ENCODE results near the gene NTF3.

NTF3 gene

DNA sequence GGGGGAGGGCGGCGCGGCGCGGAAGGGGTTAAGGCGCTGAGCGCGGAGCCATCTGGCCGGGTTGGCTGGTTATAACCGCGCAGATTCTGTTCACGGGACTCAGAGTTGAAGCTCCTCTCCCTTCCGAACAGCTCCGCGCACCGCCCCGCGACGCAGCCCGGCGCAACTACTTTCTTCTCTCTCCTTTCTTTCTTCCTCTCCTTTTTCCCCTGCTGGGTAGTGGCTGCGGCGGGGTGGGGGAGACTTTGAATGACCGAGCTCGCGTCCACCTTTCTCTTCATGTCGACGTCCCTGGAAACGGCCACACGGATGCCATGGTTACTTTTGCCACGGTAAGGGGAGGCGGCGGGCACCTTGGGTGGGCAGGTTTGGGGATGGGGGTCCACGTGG lies at the start of gene NTF3:
Gene NTF3 (plus strand): TSS at position 98 of the 390 bp plus-strand sequence. CDS start 217 bp downstream, at position 315.
- peaks cover 47% of the 10 kb centered on the region for H3K27me3 Mint-ChIP-seq
- H3K36me3 Mint-ChIP-seq (ENCODE audit: low read depth): no peaks in the 10 kb centered on the region
- H3K9me3 Mint-ChIP-seq: no peaks in the 10 kb centered on the region
- no peak for DNase-seq
- no peak within 1 kb of the TSS for H3K27ac Mint-ChIP-seq
- ATAC-seq: no peak
- peaks cover 11% of the 10 kb centered on the region for H3K4me1 Mint-ChIP-seq
- peak within 1 kb of the TSS; percentile 45 for H3K4me3 Mint-ChIP-seq

GRCh38 chr12:5384015-5384414 lies 47.9 kb upstream of the NTF3 start:
- no peak overlapping the region for H3K27ac Mint-ChIP-seq
- DNase-seq: no peak
- no peak for ATAC-seq

DNA sequence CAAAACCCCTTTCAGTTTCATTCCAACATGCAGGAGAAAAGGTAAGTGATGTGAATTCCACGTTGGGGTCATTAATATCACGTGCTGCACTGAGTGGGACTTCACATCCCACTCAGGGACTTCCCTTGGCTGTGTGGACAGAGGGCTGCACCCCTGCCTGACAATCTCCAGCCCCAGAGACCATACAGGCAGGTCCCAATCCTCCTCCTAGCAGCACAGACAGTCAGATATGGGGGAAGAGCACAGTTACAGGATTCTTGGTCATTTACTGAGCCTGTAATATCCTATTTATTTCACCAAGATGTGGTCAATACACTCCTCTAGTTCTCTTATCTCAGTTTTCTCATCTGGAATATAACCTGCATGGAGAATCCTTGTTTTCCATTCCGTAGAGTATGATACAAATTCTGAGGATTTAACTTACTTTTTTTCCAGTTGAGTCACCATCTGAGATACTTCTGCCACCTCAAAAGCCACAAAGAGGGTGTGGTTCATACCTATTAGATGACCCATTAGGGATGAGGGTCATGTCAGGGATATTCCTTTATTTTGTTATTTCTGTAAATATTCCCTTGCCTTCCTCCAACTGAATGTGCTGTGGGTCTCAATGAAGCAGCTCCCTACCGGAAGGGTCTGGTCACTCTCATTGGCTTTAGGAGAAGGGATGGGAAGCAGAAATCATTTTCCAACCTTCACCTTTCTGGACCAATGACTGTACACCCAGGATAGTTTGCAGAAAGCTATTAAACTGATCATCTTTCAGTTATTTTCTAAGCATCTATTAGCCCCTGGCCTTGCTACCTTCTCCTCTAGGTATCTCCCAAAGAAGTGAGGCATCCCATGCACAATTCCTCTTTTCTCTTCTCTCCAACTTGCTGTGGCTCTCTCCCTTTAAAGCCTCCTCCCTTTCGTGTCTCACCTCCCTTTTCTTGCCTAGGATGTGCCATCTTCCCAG lies 43.0 kb upstream of the NTF3 start:
- Mint-ChIP-seq H3K4me1 (no peaks in the 10 kb centered on the region), H3K27ac (no peak overlapping the region), H3K4me3 (no peak overlapping the region), H3K9me3 (no peaks in the 10 kb centered on the region), H3K27me3 (peaks cover 6% of the 10 kb centered on the region), H3K36me3 (ENCODE audit: low read depth) (no peaks in the 10 kb centered on the region)
- no peak for DNase-seq
- no peak for ATAC-seq

More at GRCh38 chr12:5384015-5384414, 47.9 kb upstream of the NTF3 start:
- Mint-ChIP-seq H3K36me3 (ENCODE audit: low read depth) (no peaks in the 10 kb centered on the region), H3K9me3 (no peaks in the 10 kb centered on the region), H3K4me1 (no peaks in the 10 kb centered on the region), H3K4me3 (no peak overlapping the region), H3K27me3 (no peaks in the 10 kb centered on the region)

DNA sequence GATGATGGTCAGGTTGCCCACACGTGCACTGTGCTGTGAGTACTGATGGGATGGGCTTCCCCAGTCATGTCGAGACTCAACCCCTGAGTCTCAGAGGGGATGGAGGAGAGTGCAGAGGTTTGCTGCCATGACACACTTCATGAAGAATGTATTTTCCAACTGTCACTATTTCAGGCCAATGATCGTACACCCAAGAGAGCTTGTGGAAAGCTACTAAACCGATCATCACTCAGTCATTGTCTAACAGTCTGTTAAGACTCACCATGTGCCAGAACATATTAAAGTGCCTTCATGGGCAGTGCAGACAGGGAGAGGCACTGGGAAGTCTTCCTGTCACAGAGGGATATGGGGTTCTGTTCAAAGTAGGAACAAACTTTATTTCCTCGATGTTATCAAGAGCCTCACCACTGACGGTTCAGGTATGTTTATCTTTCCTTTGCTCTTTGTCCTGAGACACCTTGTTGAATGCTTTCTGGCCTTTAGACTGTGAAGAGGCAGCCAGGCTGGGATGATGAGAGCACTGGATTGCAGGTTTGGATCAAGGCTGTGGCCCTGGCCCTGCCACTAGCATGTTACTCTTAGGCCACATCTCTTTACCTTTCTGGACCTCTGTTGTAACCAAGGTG lies 41.6 kb upstream of the NTF3 start:
- no peaks in the 10 kb centered on the region for H3K9me3 Mint-ChIP-seq
- no peaks in the 10 kb centered on the region for H3K4me1 Mint-ChIP-seq
- peaks cover 9% of the 10 kb centered on the region for H3K27me3 Mint-ChIP-seq
- no peak overlapping the region for H3K4me3 Mint-ChIP-seq
- ATAC-seq (no peak), DNase-seq (no peak)
- no peak overlapping the region for H3K27ac Mint-ChIP-seq
- H3K36me3 Mint-ChIP-seq (ENCODE audit: low read depth): no peaks in the 10 kb centered on the region

DNA sequence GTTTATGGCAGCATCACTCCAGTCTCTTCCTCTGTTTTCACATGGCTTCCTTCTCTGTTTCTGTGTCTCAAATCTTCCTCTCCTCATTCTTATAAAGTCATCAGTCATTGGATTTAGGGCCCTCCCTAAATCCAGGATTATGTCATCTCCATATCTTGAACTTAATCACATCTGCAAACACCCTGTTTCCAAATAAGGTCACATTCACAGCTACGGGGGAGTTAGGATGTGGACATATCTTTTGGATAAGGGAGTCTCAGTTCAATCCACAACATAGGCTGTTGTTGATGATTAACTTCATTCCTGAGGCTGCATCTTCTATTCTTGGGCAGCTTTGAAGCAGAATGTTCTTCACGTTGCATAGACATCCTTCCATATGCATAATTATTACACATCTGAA lies 40.3 kb upstream of the NTF3 start:
- H3K9me3 Mint-ChIP-seq: no peaks in the 10 kb centered on the region
- no peaks in the 10 kb centered on the region for H3K36me3 Mint-ChIP-seq (ENCODE audit: low read depth)
- H3K4me3 Mint-ChIP-seq: no peak overlapping the region
- H3K27ac Mint-ChIP-seq: no peak overlapping the region
- H3K27me3 Mint-ChIP-seq: peaks cover 9% of the 10 kb centered on the region
- H3K4me1 Mint-ChIP-seq: no peaks in the 10 kb centered on the region
- no peak for ATAC-seq
- no peak for DNase-seq

- no peaks in the 10 kb centered on the region for H3K36me3 Mint-ChIP-seq (ENCODE audit: low read depth)
- H3K27me3 Mint-ChIP-seq: peaks cover 9% of the 10 kb centered on the region
- ATAC-seq (no peak), DNase-seq (no peak)
- H3K9me3 Mint-ChIP-seq: no peaks in the 10 kb centered on the region
- no peak overlapping the region for H3K4me3 Mint-ChIP-seq
- H3K4me1 Mint-ChIP-seq: no peaks in the 10 kb centered on the region
- no peak overlapping the region for H3K27ac Mint-ChIP-seq
Observed at GRCh38 chr12:5392961-5393360, 38.9 kb upstream of the NTF3 start.

DNA sequence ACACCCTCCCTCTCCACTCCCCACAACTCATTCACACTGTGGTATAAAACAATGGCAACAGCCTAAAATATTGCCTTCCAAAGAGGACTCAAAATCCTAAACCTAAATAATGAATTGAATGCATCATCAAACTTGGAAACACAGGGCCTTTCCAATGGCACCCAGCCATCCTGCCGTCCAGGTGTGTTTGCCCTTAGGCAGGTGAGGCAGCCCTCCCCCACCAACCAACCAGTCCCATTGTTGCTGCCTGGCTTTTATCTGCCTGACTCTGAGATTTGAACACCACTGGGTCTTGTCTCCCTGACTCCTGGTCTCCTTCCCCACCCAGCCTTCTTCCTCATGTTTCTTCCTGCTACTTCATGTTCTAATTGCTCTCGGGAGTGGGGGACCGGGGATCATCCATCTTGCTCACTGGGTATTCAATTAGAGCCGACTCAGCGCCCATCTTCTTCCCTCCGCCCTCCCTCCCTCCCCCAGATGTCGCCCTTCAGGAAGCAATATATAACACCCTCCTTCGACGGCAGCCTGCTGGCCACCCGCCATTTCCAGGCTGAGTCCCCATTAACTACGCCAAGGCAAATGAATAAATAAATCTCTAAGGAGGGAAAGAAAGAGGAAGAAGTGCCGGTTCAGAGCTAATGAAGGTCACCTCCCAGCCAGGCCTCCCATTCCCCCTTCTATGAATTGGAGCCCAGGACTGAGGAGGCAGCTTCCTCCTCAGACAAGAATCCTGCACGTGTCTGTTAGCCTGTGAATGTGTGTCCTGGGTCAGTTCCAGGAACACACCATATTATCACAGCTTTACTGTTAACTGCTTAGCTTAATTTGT lies 36.3 kb upstream of the NTF3 start:
- Mint-ChIP-seq H3K27me3 (peaks cover 6% of the 10 kb centered on the region), H3K9me3 (no peaks in the 10 kb centered on the region), H3K27ac (no peak overlapping the region), H3K4me1 (no peaks in the 10 kb centered on the region), H3K4me3 (no peak overlapping the region), H3K36me3 (ENCODE audit: low read depth) (no peaks in the 10 kb centered on the region)
- no peak for ATAC-seq
- no peak for DNase-seq

- Mint-ChIP-seq H3K4me1 (no peaks in the 10 kb centered on the region), H3K36me3 (ENCODE audit: low read depth) (no peaks in the 10 kb centered on the region), H3K27me3 (peaks cover 6% of the 10 kb centered on the region), H3K9me3 (no peaks in the 10 kb centered on the region), H3K27ac (no peak overlapping the region), H3K4me3 (no peak overlapping the region)
- no peak for DNase-seq
- no peak for ATAC-seq
Observed at GRCh38 chr12:5396541-5396940, 35.4 kb upstream of the NTF3 start.

DNA sequence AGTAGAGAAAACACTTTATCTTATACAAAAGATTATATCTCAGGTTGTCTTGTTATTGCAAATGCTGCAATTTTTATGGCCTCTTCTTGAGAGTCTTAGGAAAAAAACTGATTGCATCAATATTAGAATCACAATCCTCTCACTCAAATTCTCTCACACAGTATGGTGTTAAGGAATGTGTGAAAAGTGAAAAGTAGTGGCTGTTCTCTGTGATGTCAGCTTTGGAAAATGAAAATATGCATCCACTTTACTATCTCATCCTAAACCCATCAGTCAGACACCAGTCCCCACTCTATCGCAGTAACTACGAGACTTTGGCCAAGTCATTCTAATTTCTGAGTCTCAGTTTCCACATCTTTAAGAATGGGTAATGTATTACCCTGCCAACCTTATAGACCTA lies 32.6 kb upstream of the NTF3 start:
- Mint-ChIP-seq H3K4me1 (no peaks in the 10 kb centered on the region), H3K27me3 (peaks cover 16% of the 10 kb centered on the region), H3K9me3 (no peaks in the 10 kb centered on the region), H3K36me3 (ENCODE audit: low read depth) (no peaks in the 10 kb centered on the region), H3K4me3 (no peak overlapping the region), H3K27ac (no peak overlapping the region)
- ATAC-seq: no peak
- no peak for DNase-seq

- Mint-ChIP-seq H3K4me3 (no peak overlapping the region), H3K4me1 (no peaks in the 10 kb centered on the region), H3K36me3 (ENCODE audit: low read depth) (no peaks in the 10 kb centered on the region), H3K9me3 (no peaks in the 10 kb centered on the region), H3K27ac (no peak overlapping the region), H3K27me3 (peaks cover 13% of the 10 kb centered on the region)
- ATAC-seq: no peak
- DNase-seq: no peak
Observed at GRCh38 chr12:5402009-5402935, 29.6 kb upstream of the NTF3 start.

DNA sequence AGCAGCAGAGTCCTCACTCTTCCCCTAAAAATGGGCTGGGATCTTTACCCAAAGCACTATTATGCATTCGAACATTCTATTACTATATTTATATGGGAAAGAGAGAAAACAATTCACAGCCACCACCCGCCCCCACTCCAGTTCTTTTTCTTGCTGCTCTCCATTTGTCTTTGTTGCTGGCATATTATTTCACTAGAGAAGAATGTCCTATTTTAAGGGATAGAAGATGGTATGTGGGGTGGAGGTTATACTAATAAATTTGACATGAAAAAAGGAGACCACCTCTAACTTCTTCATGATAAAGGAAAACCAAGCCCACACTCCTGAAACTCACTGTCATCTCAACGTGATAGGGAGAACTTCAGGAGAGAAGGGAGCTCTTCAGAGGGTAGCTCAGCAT lies 28.5 kb upstream of the NTF3 start:
- H3K9me3 Mint-ChIP-seq: no peaks in the 10 kb centered on the region
- H3K36me3 Mint-ChIP-seq (ENCODE audit: low read depth): no peaks in the 10 kb centered on the region
- peaks cover 13% of the 10 kb centered on the region for H3K27me3 Mint-ChIP-seq
- no peak for DNase-seq
- no peak for ATAC-seq
- H3K27ac Mint-ChIP-seq: no peak overlapping the region
- H3K4me1 Mint-ChIP-seq: no peaks in the 10 kb centered on the region
- no peak overlapping the region for H3K4me3 Mint-ChIP-seq

GRCh38 chr12:5407034-5407856 lies 24.7 kb upstream of the NTF3 start:
- H3K4me1 Mint-ChIP-seq: no peaks in the 10 kb centered on the region
- DNase-seq (no peak), ATAC-seq (no peak)
- H3K27ac Mint-ChIP-seq: no peak overlapping the region
- no peaks in the 10 kb centered on the region for H3K9me3 Mint-ChIP-seq
- H3K27me3 Mint-ChIP-seq: peaks cover 8% of the 10 kb centered on the region
- H3K36me3 Mint-ChIP-seq (ENCODE audit: low read depth): no peaks in the 10 kb centered on the region
- H3K4me3 Mint-ChIP-seq: no peak overlapping the region

DNA sequence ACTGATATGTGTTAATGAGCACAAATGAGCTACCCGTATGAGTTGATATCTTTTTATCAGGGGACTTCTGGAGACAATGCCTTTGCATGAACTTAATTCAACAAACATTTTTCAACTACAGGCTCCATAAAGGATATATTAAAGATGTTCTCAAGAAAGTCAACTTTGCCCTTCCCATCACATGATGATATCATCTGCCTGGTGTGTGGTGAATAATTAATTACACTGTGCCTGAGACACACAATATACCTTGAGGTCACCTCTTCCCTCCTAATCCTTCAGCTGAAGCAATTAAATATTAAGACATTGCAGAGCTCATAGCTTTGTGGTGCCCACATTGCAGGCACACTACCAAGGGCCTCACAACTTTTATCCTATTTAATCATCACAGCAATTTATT lies 22.3 kb upstream of the NTF3 start:
- DNase-seq: no peak
- Mint-ChIP-seq H3K36me3 (ENCODE audit: low read depth) (no peaks in the 10 kb centered on the region), H3K4me1 (no peaks in the 10 kb centered on the region), H3K27ac (no peak overlapping the region), H3K4me3 (no peak overlapping the region), H3K27me3 (peaks cover under 1% of the 10 kb centered on the region), H3K9me3 (no peaks in the 10 kb centered on the region)
- ATAC-seq: no peak

All from activated naive CD8-positive, alpha-beta T cell treated with anti-CD3 and anti-CD28 coated beads, Interleukin-2, amount 50 U/mL, for 24 hours (primary cell).